ENCODE results near the gene CRYGA. TPM values are rescaled to one million over a fixed set of nuclear protein-coding genes. Genes with fewer than 3 reads are reported as not detected.
"Not testable (repeated sequence)": the region's sequence is repeated elsewhere in the genome, so short reads cannot be mapped to it uniquely, and the experiment has no call there.

Gene CRYGA
- total RNA-seq, 4 donors from 2014 or later = not detected

GRCh38 chr2:208122248-208122647, 41.1 kb downstream of the CRYGA start:
- no peak for TF ChIP-seq CTCF (IDR thresholded peaks at IDR 0.05)
- TF ChIP-seq POLR2A (IDR thresholded peaks at IDR 0.05) = no peak
- Histone ChIP-seq H3K27ac (no peak overlapping the region), H3K4me3 (no peak overlapping the region), H3K9me3 (no peaks in the 10 kb centered on the region), H3K4me1 (no peaks in the 10 kb centered on the region), H3K27me3 (peaks cover 0 to 3% of the 10 kb centered on the region in 2 donors), H3K36me3 (no peaks in the 10 kb centered on the region)
- DNase-seq = no peak
- intact Hi-C loops (cut with DNase I; ENCODE audit: low total_unique reads) = no loop called here

GRCh38 chr2:208118918-208119317, 44.5 kb downstream of the CRYGA start:
- H3K27me3 ChIP-seq = peaks cover 0 to 3% of the 10 kb centered on the region in 2 donors
- no peak for TF ChIP-seq CTCF (IDR thresholded peaks at IDR 0.05)
- H3K9me3 ChIP-seq = no peaks in the 10 kb centered on the region
- intact Hi-C loops (cut with DNase I; ENCODE audit: low total_unique reads) = no loop called here
- no peaks in the 10 kb centered on the region for H3K36me3 ChIP-seq
- no peak overlapping the region for H3K4me3 ChIP-seq
- no peak for DNase-seq
- no peak overlapping the region for H3K27ac ChIP-seq
- no peaks in the 10 kb centered on the region for H3K4me1 ChIP-seq

- DNase-seq; H3K27ac ChIP-seq; H3K27me3 ChIP-seq; H3K4me3 ChIP-seq; H3K9me3 ChIP-seq; H3K36me3 ChIP-seq; intact Hi-C loops (cut with DNase I; ENCODE audit: low total_unique reads); H3K4me1 ChIP-seq: not testable (repeated sequence)
Observed at GRCh38 chr2:208117390-208117789, 46.0 kb downstream of the CRYGA start.

GRCh38 chr2:208112969-208113368, 50.4 kb downstream of the CRYGA start:
- no peak for DNase-seq
- no peak for TF ChIP-seq POLR2A (IDR thresholded peaks at IDR 0.05)

GRCh38 chr2:208112273-208112745, 51.1 kb downstream of the CRYGA start:
- H3K27me3 ChIP-seq; H3K36me3 ChIP-seq; H3K9me3 ChIP-seq; intact Hi-C loops (cut with DNase I; ENCODE audit: low total_unique reads); H3K27ac ChIP-seq; H3K4me1 ChIP-seq; DNase-seq: not testable (repeated sequence)
- peak overlapping the region in 1 of 2 donors; percentile 5 for H3K4me3 ChIP-seq

More at GRCh38 chr2:208112969-208113368, 50.4 kb downstream of the CRYGA start:
- no peaks in the 10 kb centered on the region for H3K36me3 ChIP-seq
- H3K4me1 ChIP-seq = no peaks in the 10 kb centered on the region
- H3K4me3 ChIP-seq = no peak overlapping the region
- H3K27me3 ChIP-seq = no peaks in the 10 kb centered on the region
- no peak overlapping the region for H3K27ac ChIP-seq
- H3K9me3 ChIP-seq = no peaks in the 10 kb centered on the region
- intact Hi-C loops (cut with DNase I; ENCODE audit: low total_unique reads) = no loop called here

Other genes starting within 250 kb of the CRYGA start
- 10 to 100 TPM; 20.5 to 43.4 (median 21.6) TPM for gene PLEKHM3, start 138.1 kb downstream of the CRYGA start, total RNA-seq
- not detected for gene CRYGD, start 39.1 kb downstream of the CRYGA start, total RNA-seq
- not detected for gene CRYGC, start 33.8 kb downstream of the CRYGA start, total RNA-seq
- not detected for gene CRYGB, start 17.4 kb downstream of the CRYGA start, total RNA-seq
- not detected for gene C2orf80, start 26.4 kb upstream of the CRYGA start, total RNA-seq
- gene IDH1, start 91.5 kb upstream of the CRYGA start, total RNA-seq = 100 to 1,000 TPM in 1 of 4 donors, 10 to 100 TPM in 3; 22.8 to 105 (median 38.1) TPM
- 10 to 100 TPM; 11.5 to 58.8 (median 28.5) TPM for gene PIKFYVE, start 102.7 kb upstream of the CRYGA start, total RNA-seq
- 1 to 10 TPM in 1 of 4 donors, under 1 TPM in 1, not detected in 2; 0.70 to 1.7 TPM for gene PTH2R, start 243.2 kb upstream of the CRYGA start, total RNA-seq